PC-3 (cell line): ENCODE data around the gene MRM1. TPM values are rescaled to one million over a fixed set of nuclear protein-coding genes. Genes with fewer than 3 reads are reported as not detected.

Experiments used
- ATAC-seq: fragments of 200-7000 bp; cut with Tn5 transposase; 2 replicates; pipeline ENCODE4 v1.9.1; 2020; ENCODE audit warnings: mild to moderate bottlenecking, moderate library complexity
- BruUV-seq: library from RNA; stranded (reverse); fragments of 400-500 nt; replicated peaks from 2 replicates; lab custom pipeline; 2021; lab: Mats Ljungman, UMichigan
- CTCF ChIA-PET: fragments of 300-600 bp; sonication (Branson Sonifier 250); formaldehyde crosslinking; loops from one replicate; lab custom pipeline; 2022; ENCODE audit warnings: antibody characterized with exemption; lab: Charles Lee
- POLR2A ChIA-PET: fragments of 300-600 bp; sonication (Branson Sonifier 250); formaldehyde crosslinking; loops from one replicate; lab custom pipeline; 2022; ENCODE audit warnings: antibody characterized with exemption; ENCODE audit not compliant: unreplicated experiment; lab: Charles Lee
- DNase-seq: peaks from one replicate; pipeline ENCODE4 v3.0.0-alpha.2; 2015
- H2AFZ ChIP-seq: fragments of 300-600 bp; sonication (generic); 2 replicates; pipeline ENCODE4 v1.6.0; 2016; ENCODE audit warnings: antibody characterized with exemption, low read length
- H3F3A ChIP-seq: fragments of 300-600 bp; sonication (generic); one replicate; pipeline ENCODE4 v1.6.0; 2017; ENCODE audit warnings: antibody characterized with exemption, low read length, control low read depth, mild to moderate bottlenecking; ENCODE audit not compliant: unreplicated experiment
- H3K27ac ChIP-seq: fragments of 300-600 bp; sonication (generic); 2 replicates; pipeline ENCODE4 v1.5.1; 2016; ENCODE audit warnings: mild to moderate bottlenecking, low read length
- H3K27me3 ChIP-seq: fragments of 300-600 bp; sonication (generic); 2 replicates; pipeline ENCODE4 v1.6.1; 2016; ENCODE audit warnings: low read length, mixed read lengths
- H3K36me3 ChIP-seq: fragments of 300-600 bp; sonication (generic); 2 replicates; pipeline ENCODE4 v1.6.1; 2016; ENCODE audit warnings: low read depth, mixed run types, low read length, mixed read lengths
- H3K4me1 ChIP-seq: fragments of 300-600 bp; sonication (generic); 2 replicates; pipeline ENCODE4 v1.5.1; 2016; ENCODE audit warnings: low read length; ENCODE audit not compliant: insufficient read depth
- H3K4me2 ChIP-seq: fragments of 300-600 bp; sonication (generic); 2 replicates; pipeline ENCODE4 v1.6.0; 2016; ENCODE audit warnings: low read length
- H3K4me3 ChIP-seq: fragments of 300-600 bp; sonication (generic); 2 replicates; pipeline ENCODE4 v1.5.1; 2016; ENCODE audit warnings: mild to moderate bottlenecking, low read length, mixed read lengths
- H3K79me2 ChIP-seq: fragments of 300-600 bp; sonication (generic); 2 replicates; pipeline ENCODE4 v1.6.1; 2017; ENCODE audit warnings: low read length, mixed read lengths
- H3K9ac ChIP-seq: fragments of 300-600 bp; sonication (generic); 2 replicates; pipeline ENCODE4 v1.6.0; 2016; ENCODE audit warnings: mild to moderate bottlenecking, low read length
- H3K9me2 ChIP-seq: fragments of 300-600 bp; sonication (generic); replicated peaks from 2 replicates; pipeline ENCODE4 v1.6.1; 2016; ENCODE audit warnings: mixed run types, low read length, mixed read lengths
- H3K9me3 ChIP-seq: fragments of 300-600 bp; sonication (generic); 2 replicates; pipeline ENCODE4 v1.6.1; 2016; ENCODE audit warnings: low read length, mixed read lengths
- H4K20me1 ChIP-seq: fragments of 300-600 bp; sonication (generic); 2 replicates; pipeline ENCODE4 v1.6.1; 2016; ENCODE audit warnings: low read length, mixed read lengths
- CTCF ChIP-seq: fragments of 300-600 bp; sonication (generic); conservative IDR thresholded peaks from 2 replicates; pipeline ENCODE4 v1.5.1; 2017; ENCODE audit warnings: antibody characterized with exemption, low read depth, mild to moderate bottlenecking, low read length
- EZH2 ChIP-seq: fragments of 300-600 bp; sonication (generic); IDR thresholded peaks from one replicate; pipeline ENCODE4 v1.6.1; 2017; ENCODE audit warnings: antibody characterized with exemption, mild to moderate bottlenecking, low read length; ENCODE audit not compliant: unreplicated experiment
- EZH2phosphoT487 ChIP-seq: fragments of 300-600 bp; sonication (generic); IDR thresholded peaks from 2 replicates; pipeline ENCODE4 v1.6.1; 2018; ENCODE audit warnings: mild to moderate bottlenecking, antibody characterized with exemption, low read length, borderline replicate concordance
- intact Hi-C: fragments of 100-400 bp; cut with micrococcal nuclease; formaldehyde crosslinking; loops from 2 replicates; pipeline ENCODE4 v1.9.0; 2023
- total RNA-seq: library from RNA; depleted of rRNA; stranded (reverse); fragments of >200 nt; gene quantifications from 2 replicates; pipeline ENCODE4 v1.2.3, GENCODE V29; 2014

MRM1 gene
- total RNA-seq, 1 experiment from 2014 or later: 9.2 TPM

- H3K27me3 ChIP-seq: no peaks in the 10 kb centered on the region
- no peak overlapping the region for H3K4me3 ChIP-seq
- H2AFZ ChIP-seq: no peak overlapping the region
- ATAC-seq: no peak
- no peaks in the 10 kb centered on the region for H3F3A ChIP-seq
- H3K9me2 ChIP-seq: no peaks in the 10 kb centered on the region
- ChIA-PET CTCF (no interaction called here), POLR2A (no interaction called here)
- H4K20me1 ChIP-seq: no peaks in the 10 kb centered on the region
- no peaks in the 10 kb centered on the region for H3K9me3 ChIP-seq
- no peak for DNase-seq
- H3K36me3 ChIP-seq: no peaks in the 10 kb centered on the region
- intact Hi-C loops: no loop called here
- no peaks in the 10 kb centered on the region for H3K4me1 ChIP-seq
- no peak overlapping the region for H3K27ac ChIP-seq
- TF ChIP-seq EZH2phosphoT487 (no peak), EZH2 (no peak), CTCF (no peak)
- H3K9ac ChIP-seq: no peak overlapping the region
- H3K4me2 ChIP-seq: no peak overlapping the region
- no peaks in the 10 kb centered on the region for H3K79me2 ChIP-seq
- no TSS peak for BruUV-seq
Observed at GRCh38 chr17:36614081-36614480, 12.7 kb downstream of the MRM1 start.

- Histone ChIP-seq H3K9me2 (no peaks in the 10 kb centered on the region), H3K27ac (no peak overlapping the region), H3K36me3 (no peaks in the 10 kb centered on the region), H3K9me3 (no peaks in the 10 kb centered on the region), H2AFZ (no peak overlapping the region), H3K9ac (no peak overlapping the region), H4K20me1 (no peaks in the 10 kb centered on the region), H3F3A (no peaks in the 10 kb centered on the region), H3K4me3 (no peak overlapping the region), H3K4me1 (no peaks in the 10 kb centered on the region), H3K27me3 (no peaks in the 10 kb centered on the region), H3K4me2 (no peak overlapping the region), H3K79me2 (no peaks in the 10 kb centered on the region)
- BruUV-seq: no TSS peak
- intact Hi-C loops: no loop called here
- POLR2A ChIA-PET: no interaction called here
- no peak for TF ChIP-seq EZH2phosphoT487
- TF ChIP-seq CTCF: no peak
- no peak for TF ChIP-seq EZH2
- ATAC-seq: no peak
- CTCF ChIA-PET: no interaction called here
- DNase-seq: no peak
Observed at GRCh38 chr17:36614933-36615332, 13.6 kb downstream of the MRM1 start.

GRCh38 chr17:36616061-36617029 lies 15.0 kb downstream of the MRM1 start:
- Histone ChIP-seq H3K36me3 (no peaks in the 10 kb centered on the region), H3K9ac (no peak overlapping the region), H3F3A (no peaks in the 10 kb centered on the region), H3K4me3 (no peak overlapping the region), H3K27ac (no peak overlapping the region), H3K4me2 (no peak overlapping the region), H3K27me3 (no peaks in the 10 kb centered on the region), H3K4me1 (no peaks in the 10 kb centered on the region), H4K20me1 (no peaks in the 10 kb centered on the region), H2AFZ (no peak overlapping the region), H3K79me2 (no peaks in the 10 kb centered on the region), H3K9me2 (no peaks in the 10 kb centered on the region), H3K9me3 (no peaks in the 10 kb centered on the region)
- POLR2A ChIA-PET: no interaction called here
- intact Hi-C loops: no loop called here
- CTCF ChIA-PET: no interaction called here
- no peak for DNase-seq
- TF ChIP-seq EZH2: no peak
- no peak for TF ChIP-seq CTCF
- TF ChIP-seq EZH2phosphoT487: no peak
- no peak for ATAC-seq
- no TSS peak for BruUV-seq
